Measurements from ENCODE around the gene HDLBP.

The HDLBP gene

GRCh38 chr2:241177526-241178334 lies 137.7 kb downstream of the HDLBP start:
- H3K4me3 ChIP-seq (ENCODE audit: low read depth, low read length), result no peak overlapping the region

All from iPS-11a (cell line).